Measurements from ENCODE around the gene DLG1.
"Not testable (repeated sequence)": the region's sequence is repeated elsewhere in the genome, so short reads cannot be mapped to it uniquely, and the experiment has no call there.

Gene DLG1

DNA sequence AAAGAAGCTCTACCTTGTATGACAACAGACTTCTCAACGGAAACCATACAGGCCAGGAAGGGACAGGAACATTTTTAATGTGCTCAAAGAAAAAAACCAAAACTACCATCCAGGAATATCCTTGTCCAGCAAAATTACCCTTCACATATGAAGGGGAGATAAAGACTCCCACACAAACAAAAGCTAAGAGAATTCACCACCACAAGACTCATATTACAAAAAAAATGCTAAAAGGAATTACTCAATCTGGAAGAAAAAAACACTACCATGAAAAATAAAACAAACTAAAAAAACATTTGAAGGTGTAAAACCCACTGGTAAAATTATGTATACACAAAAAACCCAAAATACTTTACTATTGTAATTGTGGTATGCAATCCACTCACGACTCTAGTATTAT lies 57.2 kb downstream of the DLG1 start:
- no peak for DNase-seq

DNA sequence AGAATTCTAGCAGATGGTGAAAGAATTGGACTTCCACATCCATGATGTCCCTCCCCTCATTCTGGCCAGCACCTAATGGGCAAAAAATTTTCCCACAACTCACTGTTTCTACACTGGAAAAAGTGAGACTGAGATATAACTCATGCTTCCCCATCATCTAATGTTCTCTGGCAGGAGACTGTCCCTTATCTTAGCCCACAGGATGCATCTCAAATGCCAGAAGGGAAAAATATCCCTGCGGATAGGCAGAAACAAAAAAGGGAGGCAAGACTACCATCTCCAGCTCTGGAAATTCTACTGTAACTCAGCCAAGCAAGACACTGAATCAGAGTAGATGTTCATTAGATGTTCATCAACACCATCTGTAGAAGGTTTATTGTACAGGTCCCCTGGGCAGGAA lies 58.6 kb downstream of the DLG1 start:
- no peak for DNase-seq

DNA sequence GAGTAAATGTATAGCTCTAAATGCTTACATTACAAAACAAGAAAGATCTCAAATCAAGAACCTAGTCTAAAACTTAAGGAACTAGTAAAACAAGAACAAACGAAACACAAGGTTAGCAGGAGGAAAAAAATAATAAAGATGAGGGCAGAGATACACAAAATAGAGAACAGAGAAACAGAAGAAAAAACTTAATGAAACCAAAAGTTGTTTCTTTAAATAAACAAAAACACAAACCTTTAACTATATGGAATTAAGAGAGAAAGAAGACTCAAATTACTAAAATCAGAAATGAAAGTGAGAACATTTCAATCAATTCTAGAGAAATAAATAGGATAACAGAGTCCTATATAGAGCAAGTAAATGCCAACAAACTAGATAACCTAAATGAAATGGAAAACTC lies 59.6 kb downstream of the DLG1 start:
- DNase-seq: no peak

DNA sequence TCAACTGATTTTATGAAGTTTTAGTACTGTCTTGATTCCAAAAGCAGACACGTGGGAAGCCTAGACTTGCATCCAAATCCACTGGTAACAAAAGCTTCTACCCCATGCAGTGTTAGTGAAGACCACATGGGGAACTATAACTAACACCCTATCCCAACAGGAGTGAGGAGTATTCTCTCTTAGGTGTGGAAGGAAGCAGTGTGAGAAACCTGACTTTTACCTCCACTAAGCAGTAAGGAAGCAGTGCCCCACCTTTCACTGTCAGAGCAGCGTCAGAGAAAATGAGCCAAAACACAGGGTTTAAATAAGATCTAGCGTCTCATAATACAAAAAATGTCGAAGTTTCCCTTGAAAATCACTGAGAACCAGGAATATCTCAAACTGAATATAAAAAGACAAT lies 60.5 kb downstream of the DLG1 start:
- DNase-seq: no peak

DNA sequence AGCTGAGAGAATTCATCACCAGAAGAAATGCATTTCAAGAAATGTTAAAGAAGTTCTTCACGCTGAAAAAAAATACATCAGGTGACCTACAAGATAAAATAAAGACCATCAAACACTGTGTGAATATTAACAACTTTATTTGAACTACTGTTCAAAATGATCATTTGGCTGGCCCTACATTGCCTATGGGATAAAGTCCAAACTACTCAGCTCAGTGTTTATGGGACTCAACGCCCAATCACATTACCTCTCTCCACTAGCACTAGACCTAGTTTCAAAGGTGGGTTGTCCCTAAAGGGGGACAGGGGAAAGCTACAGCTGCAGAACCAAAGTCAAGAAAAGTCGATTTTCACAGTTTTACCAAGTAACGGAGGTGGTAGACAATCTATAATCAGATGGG lies 62.0 kb downstream of the DLG1 start:
- no peak for DNase-seq

DNA sequence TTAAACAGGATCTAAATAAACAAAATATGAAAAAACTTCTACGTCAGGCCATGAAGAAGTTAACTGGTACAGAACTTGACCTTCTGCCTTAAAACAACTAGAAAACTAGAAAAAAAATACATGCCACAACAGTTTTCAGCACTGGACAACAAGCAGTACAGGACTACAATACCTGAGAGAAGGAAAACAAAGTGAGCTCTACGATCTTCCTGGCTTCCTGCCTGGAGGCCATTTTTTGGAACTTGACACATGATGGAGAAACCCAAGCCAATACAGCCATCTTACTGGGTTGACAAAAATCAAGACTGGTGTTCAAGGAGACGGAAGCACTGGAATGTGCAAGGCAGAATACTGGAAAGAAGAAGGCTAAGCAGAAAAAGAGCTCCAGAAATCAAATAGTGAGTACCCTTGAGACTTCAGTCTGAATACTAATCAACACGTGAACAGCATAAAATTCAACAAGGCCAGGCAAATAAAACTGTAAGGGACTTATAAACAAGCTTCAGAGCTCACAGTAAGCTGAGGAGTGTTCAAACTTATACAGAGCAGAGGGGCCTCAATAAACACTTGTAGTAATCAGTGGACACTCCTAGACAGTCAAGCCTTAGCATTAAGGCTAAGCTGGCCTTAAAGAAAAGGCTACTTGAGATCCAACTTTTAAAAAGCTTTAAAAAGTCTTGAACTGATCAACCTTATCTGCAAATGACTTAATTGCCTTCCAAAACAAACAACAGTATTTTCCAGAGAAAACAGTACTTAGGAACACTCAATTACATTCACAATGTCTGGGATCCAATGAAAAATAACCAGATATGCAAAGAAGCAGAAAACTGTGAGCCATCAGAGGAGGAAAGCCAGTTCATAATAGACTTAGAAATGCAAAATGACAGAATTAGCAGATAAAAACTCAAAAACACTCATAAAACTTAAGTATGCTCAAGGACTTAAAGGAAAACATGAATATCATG lies 63.2 kb downstream of the DLG1 start:
- no peak for DNase-seq

DNA sequence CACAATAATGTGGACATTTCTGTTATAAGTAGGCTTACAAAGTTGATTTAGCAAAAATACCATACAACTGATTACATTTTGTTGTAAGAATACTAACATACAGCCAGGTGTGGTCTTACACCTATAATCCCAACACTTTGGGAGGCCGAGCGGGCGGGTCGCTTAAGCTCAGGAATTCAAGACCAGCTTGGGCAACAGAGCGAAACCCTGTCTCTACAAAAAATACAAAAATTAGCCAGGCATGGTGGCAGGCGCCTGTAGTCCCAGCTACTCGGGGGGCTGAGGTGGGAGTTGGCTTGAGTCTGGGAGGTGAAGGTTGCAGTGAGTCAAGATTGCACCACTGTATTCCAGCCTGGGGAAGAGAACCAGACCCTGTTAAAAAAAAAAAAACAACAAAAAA lies 67.1 kb downstream of the DLG1 start:
- no peak for DNase-seq

DNA sequence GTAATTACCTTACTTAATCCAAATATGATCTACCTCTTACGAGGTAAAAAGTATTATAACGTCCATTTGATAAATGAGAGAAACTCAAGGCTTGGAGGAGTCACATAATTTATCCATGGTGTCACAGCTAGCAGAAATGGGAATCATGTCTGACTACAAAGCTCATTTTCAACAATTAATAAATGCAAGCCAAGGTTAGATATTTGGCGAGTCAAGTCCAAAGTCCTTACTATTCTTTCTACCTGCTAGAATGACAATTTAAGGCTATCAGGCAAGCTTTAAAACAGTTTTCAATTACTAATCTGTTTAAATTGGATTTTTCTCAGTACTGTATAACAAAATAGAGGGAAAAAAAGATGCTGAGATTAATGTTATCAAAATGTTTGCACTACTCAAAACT lies 68.6 kb downstream of the DLG1 start:
- DNase-seq: no peak

DNA sequence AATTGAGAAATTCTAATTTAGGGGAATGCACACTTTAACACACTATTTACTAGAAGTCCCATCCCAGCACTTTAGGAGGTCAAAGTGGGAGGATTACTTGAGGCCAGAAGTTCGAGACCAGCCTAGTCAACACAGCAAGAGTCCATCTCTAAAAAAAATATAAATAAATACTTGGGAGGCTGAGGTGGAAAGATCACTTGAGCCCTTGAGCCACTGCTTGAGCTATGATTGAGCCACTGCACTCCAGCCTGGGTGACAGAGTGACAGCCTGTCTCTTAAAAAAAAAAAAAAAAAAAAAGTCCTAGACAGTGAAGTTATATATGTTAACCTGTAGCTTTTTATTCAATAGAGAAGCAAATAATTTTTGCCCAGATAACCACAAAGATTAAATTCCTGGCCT lies 69.2 kb downstream of the DLG1 start:
- DNase-seq: no peak

DNA sequence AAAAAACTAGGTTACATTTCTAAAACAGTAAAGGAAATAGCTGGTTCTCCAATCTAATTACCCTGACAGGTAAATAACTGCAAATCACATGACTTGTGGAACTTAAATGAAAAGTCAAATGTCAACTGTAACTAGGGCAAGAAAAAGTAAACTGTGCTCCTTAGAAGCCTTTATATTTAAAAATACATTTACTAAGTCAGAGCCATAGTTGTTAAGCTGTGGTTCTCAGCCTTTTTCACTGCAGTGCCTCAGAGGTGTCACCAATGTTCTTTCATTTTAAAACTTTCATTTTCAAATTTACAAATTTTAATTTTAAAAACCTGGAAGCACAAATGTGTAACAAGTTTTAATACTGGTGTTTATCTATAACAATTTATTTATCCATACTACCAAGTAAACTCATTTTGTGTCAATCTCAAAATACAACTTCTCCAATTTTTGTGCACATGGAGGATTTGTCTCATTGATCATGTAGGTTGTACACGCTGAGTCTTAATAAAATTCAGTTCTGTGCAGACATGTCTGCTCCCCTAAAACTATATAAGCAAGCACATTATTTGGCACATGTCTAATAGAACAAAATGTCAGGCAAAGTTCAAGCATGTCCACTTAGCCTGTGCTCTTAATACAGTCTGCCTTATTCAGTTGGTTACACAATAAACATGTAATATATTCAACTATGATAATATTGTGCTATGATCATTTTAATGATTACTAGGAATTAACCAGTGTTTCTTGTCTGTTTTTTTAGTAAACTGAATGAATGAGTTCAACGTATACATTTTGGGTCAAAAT lies 70.4 kb downstream of the DLG1 start:
- DNase-seq: no peak

DNA sequence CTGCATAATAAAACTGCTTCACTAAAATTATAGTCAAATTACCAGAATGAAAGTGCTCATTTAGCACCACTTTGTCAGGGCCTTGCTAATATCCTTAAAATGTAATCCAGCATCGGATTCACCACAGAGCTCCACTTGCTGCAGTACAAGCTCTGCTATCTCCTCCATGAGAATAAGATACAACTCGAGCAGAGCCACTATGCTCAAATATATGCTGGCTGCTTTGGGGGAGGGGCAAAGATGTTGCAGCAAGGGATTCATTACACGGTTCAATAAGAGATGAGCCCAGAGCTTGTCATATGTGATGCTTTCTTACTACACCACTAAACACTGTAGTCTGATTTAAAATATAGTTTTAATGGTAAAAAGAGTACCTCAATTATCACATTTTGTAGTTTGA lies 72.2 kb downstream of the DLG1 start:
- no peak for DNase-seq

DNA sequence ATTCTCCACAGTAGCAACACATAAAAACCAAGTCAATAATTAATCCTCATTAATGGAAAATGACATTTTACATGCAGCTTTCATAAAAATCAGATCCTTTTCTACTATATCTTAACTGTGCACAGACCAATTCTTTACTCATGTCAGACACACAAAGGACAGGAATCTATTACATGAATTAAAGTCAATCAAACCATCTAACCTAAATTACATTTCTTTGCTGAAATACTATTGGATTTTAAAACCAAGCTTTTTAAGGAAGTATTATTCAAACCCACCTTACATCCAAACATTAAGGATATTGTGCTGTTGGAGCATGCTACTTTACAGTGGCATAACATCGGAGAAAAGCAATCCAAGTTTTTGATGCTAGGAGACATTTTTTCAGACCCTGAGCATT lies 72.8 kb downstream of the DLG1 start:
- DNase-seq: no peak

DNA sequence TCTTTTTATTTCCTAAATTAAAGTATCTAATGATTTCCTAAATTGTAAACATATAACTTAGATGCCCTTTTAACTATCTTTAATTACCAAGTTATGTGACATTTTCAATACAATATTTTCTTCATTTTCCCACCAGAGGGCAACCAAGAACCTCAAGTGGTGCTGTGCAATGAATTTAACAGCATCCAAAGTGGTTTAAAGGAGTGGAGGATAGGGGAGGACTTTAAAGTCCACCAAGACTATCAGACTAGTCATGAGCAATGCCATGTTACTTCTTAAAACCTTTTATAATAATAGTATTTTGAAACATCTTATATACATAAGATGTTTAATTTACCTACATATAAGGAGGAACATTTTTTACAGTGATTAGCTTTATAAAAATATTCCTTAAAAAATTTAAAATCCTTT lies 74.4 kb downstream of the DLG1 start:
- no peak for DNase-seq

DNA sequence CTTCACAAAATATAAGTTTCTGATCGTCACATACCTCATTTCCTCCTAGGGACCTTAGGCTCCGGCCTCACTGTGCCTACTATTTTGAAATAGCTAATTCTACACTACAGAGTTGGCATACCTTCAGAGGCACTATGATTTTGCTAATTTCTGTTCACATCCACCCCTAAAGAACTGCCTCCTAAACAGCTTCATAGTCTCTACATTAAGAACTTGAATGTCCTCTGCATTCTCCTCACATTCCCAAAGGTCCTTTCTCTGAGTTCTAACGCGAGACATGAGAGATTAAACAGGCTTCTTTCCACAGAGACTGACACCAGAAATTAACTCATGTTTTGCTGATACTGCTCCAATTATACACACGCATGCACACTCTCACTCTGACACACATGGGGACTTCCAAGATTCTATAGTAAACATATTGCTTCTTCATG lies 75.5 kb downstream of the DLG1 start:
- no peak for DNase-seq

DNA sequence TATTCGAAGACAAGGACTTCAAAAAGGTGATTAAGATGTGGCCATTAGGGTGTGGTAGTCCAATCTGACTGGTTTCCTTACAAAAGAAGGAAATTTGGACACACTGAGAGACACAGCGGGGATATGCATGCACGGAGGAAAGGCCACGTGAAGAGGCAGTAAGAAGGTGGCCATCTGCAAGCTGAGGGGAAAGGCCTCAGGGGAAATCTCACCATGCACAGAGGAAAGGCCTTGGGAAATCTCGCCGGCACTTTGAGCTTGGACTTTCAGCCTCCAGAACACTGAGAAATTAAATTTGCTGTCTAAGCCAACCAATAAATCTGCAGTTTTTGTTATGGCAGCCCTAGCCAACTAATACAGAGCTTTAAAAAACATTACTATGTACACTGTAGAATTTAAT lies 78.8 kb downstream of the DLG1 start:
- no peak for DNase-seq

DNA sequence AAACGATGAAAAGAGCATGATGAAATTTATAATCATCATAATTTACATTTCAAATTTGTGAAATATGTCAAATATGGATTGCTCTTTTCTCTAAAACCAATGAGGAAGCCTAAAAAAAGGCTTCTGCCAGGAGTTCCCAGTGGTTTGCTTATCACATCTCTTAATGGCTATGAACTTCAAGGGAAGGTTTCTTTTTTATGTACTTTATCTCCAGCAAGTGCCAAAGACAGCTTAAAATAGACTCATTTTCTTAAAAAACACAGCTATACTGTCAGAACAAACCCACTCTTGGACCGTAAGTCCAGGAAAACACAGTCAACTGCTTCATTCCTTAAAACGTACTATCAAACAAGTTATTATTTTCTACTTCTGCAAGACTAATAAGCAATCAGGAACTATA lies 80.2 kb downstream of the DLG1 start:
- no peak for DNase-seq

DNA sequence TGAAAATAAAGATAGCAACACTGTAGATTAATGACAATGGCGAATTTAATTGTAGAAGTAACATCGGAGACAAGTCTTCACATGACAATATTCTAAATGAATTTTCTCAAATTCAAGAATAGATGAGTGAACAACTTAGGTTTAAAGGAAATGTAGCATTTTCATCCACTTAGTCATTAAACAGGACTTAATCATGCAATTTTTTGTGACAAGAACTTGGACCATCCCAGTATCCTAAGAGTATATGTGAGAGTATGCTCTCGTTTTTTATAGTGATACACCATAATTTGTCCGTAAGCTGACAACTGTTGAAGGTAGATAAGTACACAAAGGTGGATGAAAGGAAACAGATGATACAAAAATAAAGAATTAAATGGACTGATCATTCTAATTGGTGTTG lies 81.5 kb downstream of the DLG1 start:
- DNase-seq: no peak

DNA sequence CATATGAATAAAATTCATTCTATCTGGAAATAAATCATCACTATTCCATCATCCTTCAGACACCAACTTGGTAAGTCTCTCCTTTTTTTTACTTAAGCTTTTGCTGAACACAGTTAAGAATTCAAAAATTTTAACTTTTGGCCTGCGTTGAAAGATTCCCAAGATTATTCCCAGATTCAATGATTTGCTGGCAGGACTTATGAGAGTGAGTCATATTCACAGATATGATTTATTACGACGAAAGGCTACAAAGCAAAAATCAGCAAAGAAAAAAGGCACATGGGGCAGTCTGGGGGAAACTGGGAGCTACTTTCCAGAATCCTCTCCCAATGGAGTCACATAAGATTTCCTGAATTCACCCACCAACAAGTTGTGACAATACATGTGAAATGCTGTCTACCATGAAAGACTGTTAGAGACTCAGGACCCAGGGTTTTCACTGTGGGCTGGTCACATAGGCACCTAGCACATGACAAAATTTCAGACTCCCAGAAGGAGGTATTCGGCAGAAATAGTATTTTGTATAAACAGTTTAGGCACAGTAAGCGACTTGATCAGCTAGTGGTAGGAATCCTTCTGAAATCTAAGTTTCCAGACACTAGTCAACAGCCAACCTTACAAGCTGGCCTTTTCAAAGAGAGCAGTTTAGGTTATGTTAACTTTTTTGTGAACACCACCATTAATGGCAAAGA lies 82.1 kb downstream of the DLG1 start:
- DNase-seq: no peak

DNA sequence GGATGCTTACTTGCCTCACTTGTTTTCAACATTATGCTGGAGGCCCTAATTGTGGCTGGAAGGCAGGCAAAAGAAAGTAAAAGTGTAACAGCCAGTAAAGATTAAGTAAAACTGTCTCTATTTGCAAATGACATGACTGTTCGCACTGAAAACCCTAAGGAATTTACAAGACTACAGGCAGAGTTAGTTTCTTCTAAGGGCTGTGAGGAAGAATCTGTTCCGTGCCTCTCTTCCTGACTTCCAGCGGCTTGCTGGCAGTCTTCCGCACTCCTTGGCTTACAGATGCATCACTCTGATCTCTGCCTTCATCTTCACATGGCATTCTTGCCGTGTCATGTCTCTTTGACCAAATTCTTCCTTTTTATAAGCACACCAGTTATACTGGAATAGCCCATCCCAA lies 86.1 kb downstream of the DLG1 start:
- no peak for DNase-seq

DNA sequence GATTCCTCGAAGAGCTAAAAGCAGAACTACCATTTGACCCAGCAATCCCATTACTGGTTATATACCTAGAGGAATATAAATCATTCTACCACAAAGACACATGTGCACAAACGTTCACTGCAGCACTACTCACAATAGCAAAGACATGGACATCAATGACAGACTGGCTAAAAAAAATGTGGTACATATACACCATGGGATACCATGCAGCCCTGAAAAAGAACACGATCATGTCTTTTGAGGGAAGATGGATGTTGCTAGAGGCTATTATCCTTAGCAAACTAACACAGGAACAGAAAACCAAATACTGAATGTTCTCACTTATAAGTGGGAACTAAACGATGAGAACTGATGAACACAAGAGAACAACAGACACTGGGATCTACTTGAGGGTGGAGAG lies 86.7 kb downstream of the DLG1 start:
- DNase-seq: not testable (repeated sequence)

DNA sequence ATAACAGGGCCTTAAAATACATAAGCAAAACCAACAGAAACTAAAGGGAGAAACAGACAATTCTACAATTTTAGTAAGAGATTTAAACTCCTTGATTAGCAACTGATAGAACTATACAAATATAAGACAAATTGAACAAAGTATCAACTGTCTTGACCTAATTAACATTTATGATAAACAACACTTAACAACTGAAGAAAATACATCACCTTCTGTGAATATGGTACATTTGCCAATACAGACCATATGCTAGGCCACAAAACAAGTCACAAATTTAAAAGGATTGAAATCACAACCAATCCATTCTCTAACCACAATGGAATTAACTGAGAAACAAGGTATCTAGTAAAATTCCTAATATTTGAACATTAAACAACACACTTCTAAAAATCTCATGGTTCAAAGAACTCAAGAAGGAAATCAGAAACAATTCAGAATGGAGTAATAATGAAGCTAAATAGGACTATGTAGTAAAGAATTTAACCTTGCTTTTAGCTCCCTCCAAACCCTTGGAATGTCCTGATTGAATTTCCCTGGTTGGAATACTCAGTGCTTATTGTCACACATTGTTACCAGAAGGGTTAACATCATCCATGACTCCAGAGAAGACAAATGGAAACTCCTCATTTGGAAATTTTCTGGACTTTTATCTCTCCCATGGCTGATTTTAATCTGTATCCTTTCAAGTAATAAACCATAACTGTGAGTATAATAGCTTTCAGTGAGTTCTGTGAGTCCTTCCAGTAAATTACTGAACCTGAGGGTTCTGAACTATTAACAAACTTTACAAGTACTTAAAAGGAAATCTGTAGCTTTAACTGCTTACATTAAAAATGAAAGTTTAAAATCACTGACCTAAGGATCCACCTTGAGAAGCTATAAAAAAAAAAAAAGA lies 88.8 kb downstream of the DLG1 start:
- DNase-seq: no peak

DNA sequence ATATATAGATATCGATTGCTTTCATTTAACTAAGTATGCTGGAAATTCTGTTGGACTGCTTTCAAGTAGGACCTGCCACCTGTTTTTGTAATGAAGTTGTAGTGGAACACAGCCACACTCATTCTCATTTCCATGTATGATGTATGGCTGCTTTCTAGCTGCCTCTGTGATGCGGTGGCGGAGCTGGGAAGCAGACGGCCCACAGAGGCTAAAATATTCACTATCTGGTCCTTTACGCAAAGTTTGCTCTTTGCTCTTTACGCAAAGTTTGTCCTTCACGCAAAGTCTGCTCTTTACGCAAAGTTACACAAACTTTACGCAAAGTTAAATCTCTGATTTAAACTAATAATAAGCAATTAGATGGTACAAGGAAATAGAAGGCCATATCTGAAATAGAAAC lies 91.5 kb downstream of the DLG1 start:
- DNase-seq: no peak

DNA sequence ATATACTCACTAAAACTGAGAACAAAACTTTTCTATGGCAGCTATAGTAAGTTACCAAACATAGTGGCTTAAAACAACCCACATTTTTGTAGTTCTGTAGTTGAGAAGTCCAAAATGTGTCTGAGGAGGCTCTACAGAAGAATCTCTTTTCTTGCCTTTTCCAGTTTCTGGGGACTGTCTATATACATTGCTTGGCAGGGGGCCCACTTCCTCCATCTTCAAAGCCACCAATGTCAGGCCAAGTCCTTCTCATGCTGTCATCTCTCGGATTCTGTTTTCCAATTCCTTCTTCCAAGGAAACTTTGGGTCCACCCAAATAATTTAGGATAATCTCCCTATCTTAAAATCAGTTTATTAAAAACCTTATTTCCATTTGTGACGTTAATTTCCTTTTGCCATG lies 92.7 kb downstream of the DLG1 start:
- DNase-seq: no peak

Measured in stimulated activated CD4-positive, alpha-beta T cell treated with anti-CD3 and anti-CD28 coated beads, Interleukin-1b, Interleukin-23, amount 100 ng/mL, for 48 hours (primary cell).